ENCODE measurements around the gene SVOPL. TPM values are rescaled to one million over a fixed set of nuclear protein-coding genes. Genes with fewer than 3 reads are reported as not detected.

Gene SVOPL
- total RNA-seq, 1 donor from 2014 or later, result under 0.01 TPM

GRCh38 chr7:138570715-138571114 lies 130.4 kb downstream of the SVOPL start:
- FAIRE-seq, result no peak
- Histone ChIP-seq H3K36me3 (ENCODE audit: control insufficient read depth, insufficient read depth, low read length) (peaks cover 4% of the 10 kb centered on the region), H3K4me3 (ENCODE audit: low read depth, low read length) (no peak overlapping the region), H3K27me3 (ENCODE audit: control insufficient read depth, insufficient read depth, low read length) (no peaks in the 10 kb centered on the region)
- TF ChIP-seq CTCF (IDR thresholded peaks at IDR 0.05; ENCODE audit: insufficient read depth, low read length, severe bottlenecking), result no peak
- DNase-seq (ENCODE audit: low read depth), result no peak

- no peaks in the 10 kb centered on the region for H3K27me3 ChIP-seq (ENCODE audit: control insufficient read depth, insufficient read depth, low read length)
- no peak for TF ChIP-seq CTCF (IDR thresholded peaks at IDR 0.05; ENCODE audit: insufficient read depth, low read length, severe bottlenecking)
- no peak for FAIRE-seq
- no peak for DNase-seq (ENCODE audit: low read depth)
- peaks cover 4% of the 10 kb centered on the region for H3K36me3 ChIP-seq (ENCODE audit: control insufficient read depth, insufficient read depth, low read length)
- H3K4me3 ChIP-seq (ENCODE audit: low read depth, low read length), result no peak overlapping the region
These were observed 131.7 kb downstream of the SVOPL start for GRCh38 chr7:138569418-138569817.

- Histone ChIP-seq H3K4me3 (ENCODE audit: low read depth, low read length) (no peak overlapping the region), H3K27me3 (ENCODE audit: control insufficient read depth, insufficient read depth, low read length) (no peaks in the 10 kb centered on the region), H3K36me3 (ENCODE audit: control insufficient read depth, insufficient read depth, low read length) (peaks cover 4% of the 10 kb centered on the region)
- no peak for TF ChIP-seq CTCF (IDR thresholded peaks at IDR 0.05; ENCODE audit: insufficient read depth, low read length, severe bottlenecking)
- FAIRE-seq (no peak), DNase-seq (ENCODE audit: low read depth) (no peak)
These were observed 132.5 kb downstream of the SVOPL start for GRCh38 chr7:138568655-138569054.

- no peak overlapping the region for H3K4me3 ChIP-seq (ENCODE audit: low read depth, low read length)
- peaks cover 1% of the 10 kb centered on the region for H3K36me3 ChIP-seq (ENCODE audit: control insufficient read depth, insufficient read depth, low read length)
- no peak for TF ChIP-seq CTCF (IDR thresholded peaks at IDR 0.05; ENCODE audit: insufficient read depth, low read length, severe bottlenecking)
- no peaks in the 10 kb centered on the region for H3K27me3 ChIP-seq (ENCODE audit: control insufficient read depth, insufficient read depth, low read length)
- no peak for FAIRE-seq
- DNase-seq (ENCODE audit: low read depth), result peak; percentile 80
These were observed 135.6 kb downstream of the SVOPL start for GRCh38 chr7:138565451-138566114.

GRCh38 chr7:138565071-138565450 lies 136.1 kb downstream of the SVOPL start:
- peaks cover 1% of the 10 kb centered on the region for H3K36me3 ChIP-seq (ENCODE audit: control insufficient read depth, insufficient read depth, low read length)
- FAIRE-seq (no peak), DNase-seq (ENCODE audit: low read depth) (no peak)
- no peak for TF ChIP-seq CTCF (IDR thresholded peaks at IDR 0.05; ENCODE audit: insufficient read depth, low read length, severe bottlenecking)
- no peaks in the 10 kb centered on the region for H3K27me3 ChIP-seq (ENCODE audit: control insufficient read depth, insufficient read depth, low read length)
- H3K4me3 ChIP-seq (ENCODE audit: low read depth, low read length), result no peak overlapping the region

GRCh38 chr7:138564365-138564764 lies 136.8 kb downstream of the SVOPL start:
- no peaks in the 10 kb centered on the region for H3K27me3 ChIP-seq (ENCODE audit: control insufficient read depth, insufficient read depth, low read length)
- DNase-seq (ENCODE audit: low read depth) (peak; percentile 60), FAIRE-seq (no peak)
- no peak for TF ChIP-seq CTCF (IDR thresholded peaks at IDR 0.05; ENCODE audit: insufficient read depth, low read length, severe bottlenecking)
- H3K4me3 ChIP-seq (ENCODE audit: low read depth, low read length), result no peak overlapping the region
- peaks cover 1% of the 10 kb centered on the region for H3K36me3 ChIP-seq (ENCODE audit: control insufficient read depth, insufficient read depth, low read length)
